ENCODE measurements around the gene NTRK2.

Gene NTRK2

DNA sequence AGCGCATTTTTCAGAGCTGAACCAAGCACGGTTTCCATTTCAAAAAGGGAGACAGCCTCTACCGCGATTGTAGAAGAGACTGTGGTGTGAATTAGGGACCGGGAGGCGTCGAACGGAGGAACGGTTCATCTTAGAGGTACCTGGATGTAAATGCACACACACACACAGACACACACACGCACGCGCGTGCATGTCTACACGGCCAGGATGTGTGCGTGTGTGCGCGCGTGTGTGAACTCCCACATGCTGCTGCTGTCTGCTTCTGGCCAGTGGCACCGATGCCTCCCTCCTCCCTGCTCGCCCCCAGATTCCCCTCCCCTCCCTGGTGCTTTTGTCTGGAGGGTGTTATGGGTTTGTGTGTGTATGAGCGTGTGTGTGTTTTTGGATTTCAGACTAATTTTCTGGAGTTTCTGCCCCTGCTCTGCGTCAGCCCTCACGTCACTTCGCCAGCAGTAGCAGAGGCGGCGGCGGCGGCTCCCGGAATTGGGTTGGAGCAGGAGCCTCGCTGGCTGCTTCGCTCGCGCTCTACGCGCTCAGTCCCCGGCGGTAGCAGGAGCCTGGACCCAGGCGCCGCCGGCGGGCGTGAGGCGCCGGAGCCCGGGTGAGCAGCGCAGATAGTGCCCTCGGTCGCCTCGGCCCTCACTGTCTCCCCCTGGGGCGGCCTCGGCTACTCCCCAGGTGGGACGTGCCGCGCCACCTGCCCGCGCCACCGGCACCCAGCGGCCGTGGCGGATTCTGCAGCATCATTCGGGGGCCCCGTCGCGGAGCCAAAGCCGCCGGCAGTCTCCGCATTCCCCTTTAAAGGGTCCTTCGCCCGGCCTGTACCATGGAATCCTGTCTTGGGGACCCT, at the start of gene NTRK2:
Gene NTRK2, plus strand, starts transcription at position 442 of the 850 bp plus-strand sequence. CDS start 1,020 bp downstream, outside the sequence.
- peak; percentile 25 for DNase-seq

DNA sequence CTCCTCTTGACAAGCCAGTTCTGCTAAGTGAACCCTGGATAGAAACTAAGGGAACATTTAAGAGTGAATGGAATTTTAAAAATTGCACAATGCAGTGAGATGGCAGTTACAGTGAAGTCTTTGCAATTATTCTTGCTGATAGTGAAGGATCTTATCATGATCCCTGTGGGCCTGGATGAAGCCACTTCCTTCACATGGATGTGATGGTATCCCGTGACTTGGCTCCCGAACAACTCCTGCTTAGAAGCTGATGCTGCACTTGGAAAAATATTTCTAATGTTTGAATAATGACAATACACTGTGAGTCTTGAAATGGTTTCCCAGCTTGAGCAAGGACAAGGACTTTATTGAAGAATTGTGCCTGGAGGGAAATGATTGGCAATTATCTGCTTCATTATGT, 49.2 kb upstream of the NTRK2 start:
- no peak for DNase-seq

DNA sequence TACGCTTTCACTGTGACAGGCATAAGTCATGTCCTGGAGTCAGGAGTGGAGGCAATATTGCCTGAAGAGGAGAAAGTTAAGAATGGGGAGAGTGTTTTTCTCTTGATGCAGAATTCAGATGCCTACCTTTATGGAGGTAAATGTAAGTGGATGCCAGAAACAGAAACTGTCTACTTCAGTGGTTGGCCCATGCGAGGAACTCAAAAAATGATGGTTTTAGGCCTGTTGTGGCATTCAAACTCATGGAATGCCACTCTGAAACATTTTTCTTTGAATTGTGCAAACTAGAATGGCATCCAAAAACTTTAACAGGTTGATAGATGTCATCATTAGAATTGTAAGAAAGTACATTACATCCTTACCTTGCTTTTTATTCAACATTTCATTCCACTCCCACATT, 47.7 kb upstream of the NTRK2 start:
- DNase-seq = no peak

DNA sequence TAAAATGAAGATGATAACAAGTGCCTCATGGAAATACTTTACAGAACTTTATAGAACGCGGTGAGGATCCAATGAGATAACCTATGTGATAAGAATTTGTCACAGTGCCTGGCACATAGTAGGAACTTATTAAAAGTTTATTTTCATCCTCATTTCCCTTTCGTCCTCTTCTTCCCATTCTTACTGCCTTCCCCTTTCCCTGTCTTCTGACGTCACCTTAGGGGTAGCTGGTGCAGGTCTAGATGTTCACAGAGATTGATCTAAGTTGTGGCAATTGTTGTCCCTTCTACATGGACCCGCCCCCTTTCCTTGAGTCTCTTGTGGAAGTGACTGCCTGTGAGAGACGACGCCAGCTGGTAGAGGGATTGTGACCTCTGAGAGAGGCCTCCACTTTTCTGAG, 46.5 kb upstream of the NTRK2 start:
- no peak for DNase-seq

DNA sequence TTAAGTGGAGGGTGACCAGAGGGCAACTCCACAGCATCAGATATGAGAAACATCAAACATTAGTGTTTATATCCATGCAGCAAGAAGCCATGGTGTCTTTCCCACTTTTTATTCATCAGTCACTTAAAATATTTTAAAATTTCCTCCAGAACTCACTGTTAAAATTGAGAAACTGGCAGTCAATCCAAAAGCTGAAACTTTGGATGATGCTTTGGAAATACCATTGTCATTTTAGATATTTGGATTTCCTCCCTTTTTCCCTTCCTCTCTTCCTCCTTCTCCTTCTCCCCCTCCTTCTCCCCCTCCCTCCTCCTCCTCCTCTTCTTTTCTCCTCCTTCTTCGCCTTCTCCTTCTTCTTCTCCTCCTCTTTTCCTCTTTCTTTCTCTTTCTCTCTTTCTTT, 33.1 kb upstream of the NTRK2 start:
- no peak for DNase-seq

DNA sequence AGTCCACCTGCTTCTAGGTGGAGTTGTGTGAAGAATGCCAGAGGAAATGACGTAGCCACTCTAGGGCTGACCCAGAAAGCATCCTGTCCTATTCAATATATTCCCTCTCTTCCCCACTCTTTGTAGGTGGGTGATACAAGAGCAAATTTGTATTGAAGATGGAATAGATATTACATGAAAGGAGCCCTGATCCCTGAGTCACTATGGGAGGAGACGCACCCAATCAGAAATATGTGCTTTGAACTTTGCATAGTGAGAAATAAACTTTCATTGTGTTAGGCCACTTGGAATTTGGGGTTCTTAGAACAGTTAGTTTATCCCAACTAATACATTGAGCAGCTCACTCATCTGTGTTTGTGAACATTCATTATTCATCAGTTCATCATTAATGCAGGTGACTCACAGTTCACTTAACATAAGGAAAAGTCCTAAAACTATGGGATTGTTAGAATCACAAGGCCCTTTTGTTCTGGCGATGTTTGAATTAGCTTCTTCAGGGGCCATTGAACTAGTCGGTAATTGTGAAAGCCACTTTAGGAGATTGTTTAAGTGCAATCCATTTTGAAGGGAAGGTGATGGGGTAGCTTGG, 26.9 kb upstream of the NTRK2 start:
- no peak for DNase-seq

DNA sequence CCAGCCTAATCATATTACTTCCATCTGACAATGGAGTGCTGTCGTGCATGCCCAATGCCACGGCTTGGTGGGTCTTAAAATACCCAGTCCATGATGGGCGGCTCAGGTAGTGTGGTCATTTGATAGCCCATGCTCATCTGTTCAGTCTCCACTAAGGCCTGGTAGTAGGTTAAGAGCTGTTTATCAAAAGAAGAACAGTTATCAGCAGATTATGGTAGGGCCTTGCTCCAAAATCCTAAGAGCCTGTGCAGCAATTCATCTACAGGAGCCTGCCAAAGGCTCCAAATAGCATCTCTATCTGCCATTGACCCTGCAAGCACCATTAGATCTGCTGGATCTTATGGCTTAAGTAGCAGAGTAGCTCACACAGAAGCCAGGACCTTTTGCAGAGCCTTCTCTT, 21.8 kb upstream of the NTRK2 start:
- no peak for DNase-seq

DNA sequence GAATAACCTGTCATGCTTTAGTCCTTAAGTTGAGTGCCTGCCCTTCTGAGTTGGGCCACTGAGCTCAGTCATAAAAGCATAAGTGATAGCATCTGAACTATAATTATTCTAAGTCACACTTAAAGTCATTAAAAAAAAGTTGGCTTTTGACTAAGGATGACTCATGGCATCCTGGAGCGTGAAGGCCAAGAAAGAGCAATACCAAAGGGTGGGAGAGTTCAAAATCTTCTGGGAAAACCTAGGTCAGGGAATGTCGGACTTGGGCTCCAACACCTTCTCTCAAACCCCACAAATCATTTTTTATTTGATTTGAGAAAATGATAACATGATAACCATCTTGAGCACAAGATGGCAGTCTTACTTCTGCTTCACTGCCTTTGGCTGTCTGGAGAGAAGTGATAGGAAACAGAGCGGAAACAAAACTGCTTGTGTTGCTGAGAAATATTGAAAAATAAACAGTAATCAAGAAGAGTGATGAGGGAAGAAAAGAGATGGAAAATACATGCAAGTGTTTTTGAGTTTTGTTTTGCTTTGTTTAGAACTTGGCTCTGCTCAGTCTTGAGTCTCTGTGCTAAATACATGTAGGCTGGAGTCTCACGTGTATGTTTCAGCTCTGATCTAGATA, 16.9 kb upstream of the NTRK2 start:
- peak; percentile 2 for DNase-seq

DNA sequence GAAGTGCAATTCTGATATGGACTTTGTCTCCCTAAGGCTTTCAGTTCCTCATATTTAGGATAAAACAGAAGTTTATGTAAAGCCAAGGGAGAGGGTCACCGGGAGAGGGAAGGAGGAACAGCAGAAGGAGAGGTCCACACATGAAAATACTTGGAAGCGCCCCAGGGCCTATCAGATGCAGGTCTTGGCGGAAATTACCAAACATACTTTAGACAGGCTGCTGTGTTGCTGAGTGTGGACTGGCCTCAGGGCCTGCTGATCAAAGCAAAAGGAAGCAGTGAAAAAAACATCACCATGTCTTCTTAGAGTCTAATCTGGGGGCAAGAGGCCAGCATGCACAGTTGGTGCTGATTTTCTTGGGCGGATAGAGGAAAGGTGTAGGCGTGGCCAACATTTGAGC, 14.1 kb upstream of the NTRK2 start:
- DNase-seq = no peak

DNA sequence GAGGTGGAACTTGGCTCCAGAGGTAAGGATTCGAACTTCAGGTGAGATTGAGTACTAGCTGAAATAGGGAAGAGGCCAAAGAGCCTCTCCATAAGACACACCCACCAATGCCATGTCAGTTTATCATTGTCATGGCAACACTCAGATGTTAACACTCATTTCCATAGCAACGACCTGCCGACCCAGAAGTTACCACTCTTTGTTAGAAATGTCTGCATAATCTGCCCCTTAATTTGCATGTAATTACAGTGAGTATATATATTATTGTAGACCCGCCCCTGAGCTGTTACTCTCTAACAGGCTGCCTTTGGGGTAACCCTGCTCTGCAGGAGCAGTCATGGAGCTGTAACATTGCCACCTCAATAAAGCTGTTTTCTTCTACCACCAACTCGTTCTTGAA, 10.2 kb upstream of the NTRK2 start:
- no peak for DNase-seq

DNA sequence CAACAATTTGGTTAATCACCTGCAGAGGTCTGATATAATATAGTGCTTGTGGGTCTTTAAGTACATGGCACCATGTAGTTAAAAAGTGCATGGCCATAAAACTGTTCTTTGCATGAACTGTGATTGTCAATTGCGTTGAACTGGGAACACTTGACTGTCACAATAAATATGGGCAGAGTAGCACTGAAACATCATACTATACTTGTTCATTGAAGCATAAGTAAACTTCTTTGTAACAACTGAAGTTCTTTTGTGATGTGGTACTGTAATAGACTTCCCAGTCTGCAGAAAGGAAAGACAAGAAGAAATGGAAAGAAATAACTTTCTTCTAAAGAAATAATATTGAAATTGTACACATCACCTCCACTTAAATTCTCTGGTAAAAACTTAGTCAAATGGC, 9.8 kb upstream of the NTRK2 start:
- no peak for DNase-seq

DNA sequence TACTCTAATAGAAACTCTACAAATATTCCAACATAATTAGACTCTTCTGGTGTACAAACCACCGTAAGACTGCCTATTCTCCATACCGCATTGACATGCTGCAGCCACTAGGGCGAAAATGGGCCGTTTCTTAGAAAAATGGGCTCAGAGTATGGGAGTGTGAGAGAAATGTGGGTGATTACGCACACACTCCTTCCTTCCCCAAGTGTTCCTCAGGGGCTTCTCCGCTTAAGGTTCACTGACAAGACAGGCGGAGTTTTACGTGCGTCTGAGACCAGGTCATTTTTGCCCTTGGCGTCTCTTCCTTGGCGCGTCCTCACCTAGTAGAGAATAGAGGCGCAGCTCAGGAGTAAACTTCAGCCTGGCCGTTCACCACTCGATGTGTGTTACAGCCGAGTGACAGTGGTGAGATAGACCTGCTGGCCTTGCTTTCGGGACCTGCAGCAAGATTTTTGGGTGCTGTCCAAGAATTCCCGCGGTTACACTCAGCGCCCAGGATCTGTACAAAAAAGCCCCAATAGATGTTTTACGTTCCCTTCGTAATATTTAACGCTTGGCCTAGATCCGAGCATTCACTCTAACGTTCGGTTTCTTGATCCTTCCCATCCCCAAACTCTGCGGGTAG, 1.8 kb upstream of the NTRK2 start:
- DNase-seq = peak; percentile 27

DNA sequence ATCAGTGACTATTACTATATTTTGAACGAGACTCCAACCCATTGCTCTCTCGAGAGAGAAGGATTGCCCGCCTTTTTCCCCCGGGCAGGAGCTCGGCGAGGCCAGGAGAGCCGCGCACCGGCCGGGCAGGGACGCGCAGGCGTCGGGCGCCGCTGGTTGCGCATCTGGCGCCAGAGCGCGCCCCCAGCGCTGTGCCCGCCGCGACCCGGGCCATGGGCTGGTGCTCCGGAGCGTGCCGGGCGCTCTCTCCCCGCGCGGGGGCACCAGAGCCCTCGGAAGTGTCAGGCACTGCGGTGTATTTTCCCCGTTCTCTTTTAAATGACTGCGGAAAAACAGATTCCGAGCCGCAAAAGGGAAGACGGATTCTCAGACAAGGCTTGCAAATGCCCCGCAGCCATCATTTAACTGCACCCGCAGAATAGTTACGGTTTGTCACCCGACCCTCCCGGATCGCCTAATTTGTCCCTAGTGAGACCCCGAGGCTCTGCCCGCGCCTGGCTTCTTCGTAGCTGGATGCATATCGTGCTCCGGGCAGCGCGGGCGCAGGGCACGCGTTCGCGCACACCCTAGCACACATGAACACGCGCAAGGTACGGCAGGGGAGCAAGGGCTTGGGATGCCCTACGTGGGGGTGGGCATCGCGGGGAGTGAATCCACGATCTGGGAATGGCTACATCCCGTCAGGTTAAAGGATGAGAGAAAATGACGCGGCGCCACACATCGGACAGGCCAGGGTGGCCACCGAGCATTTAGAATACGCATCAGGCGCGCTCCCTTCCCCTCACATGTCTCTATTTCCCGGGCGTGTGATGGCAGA, 1.1 kb upstream of the NTRK2 start:
- peak; percentile 74 for DNase-seq

DNA sequence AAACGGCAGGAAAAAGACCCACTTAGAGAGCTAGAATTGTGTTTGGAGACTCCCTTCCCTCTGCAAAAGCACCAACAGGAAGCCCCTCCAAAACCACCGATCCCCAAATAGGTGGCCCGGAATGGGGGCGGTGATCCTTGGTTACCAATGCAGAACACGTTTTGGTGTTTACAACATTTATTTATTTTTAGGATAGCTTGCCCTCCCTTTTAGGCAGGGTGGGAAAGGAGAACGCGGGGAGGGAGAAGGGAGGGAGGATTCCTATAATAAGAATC, 579 bp upstream of the NTRK2 start:
- DNase-seq = no peak

DNA sequence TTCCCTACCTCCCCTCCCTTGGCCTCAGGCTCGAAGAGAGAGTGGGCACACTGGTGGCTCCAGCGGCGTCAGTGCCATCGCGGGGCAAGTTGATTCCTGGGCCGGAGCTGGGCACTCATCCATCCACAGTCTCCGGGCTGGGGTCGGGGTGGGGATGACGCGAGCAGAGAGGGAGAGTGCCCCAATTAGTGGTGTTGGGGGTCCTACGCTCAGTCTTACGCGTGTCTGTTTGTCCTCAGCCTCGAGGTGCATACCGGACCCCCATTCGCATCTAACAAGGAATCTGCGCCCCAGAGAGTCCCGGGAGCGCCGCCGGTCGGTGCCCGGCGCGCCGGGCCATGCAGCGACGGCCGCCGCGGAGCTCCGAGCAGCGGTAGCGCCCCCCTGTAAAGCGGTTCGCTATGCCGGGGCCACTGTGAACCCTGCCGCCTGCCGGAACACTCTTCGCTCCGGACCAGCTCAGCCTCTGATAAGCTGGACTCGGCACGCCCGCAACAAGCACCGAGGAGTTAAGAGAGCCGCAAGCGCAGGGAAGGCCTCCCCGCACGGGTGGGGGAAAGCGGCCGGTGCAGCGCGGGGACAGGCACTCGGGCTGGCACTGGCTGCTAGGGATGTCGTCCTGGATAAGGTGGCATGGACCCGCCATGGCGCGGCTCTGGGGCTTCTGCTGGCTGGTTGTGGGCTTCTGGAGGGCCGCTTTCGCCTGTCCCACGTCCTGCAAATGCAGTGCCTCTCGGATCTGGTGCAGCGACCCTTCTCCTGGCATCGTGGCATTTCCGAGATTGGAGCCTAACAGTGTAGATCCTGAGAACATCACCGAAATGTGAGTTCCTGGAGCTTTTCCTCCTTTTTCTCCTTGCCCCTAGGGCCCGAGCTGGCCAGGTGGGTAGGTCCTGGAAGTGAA, 861 bp downstream of the NTRK2 start:
- no peak for DNase-seq

DNA sequence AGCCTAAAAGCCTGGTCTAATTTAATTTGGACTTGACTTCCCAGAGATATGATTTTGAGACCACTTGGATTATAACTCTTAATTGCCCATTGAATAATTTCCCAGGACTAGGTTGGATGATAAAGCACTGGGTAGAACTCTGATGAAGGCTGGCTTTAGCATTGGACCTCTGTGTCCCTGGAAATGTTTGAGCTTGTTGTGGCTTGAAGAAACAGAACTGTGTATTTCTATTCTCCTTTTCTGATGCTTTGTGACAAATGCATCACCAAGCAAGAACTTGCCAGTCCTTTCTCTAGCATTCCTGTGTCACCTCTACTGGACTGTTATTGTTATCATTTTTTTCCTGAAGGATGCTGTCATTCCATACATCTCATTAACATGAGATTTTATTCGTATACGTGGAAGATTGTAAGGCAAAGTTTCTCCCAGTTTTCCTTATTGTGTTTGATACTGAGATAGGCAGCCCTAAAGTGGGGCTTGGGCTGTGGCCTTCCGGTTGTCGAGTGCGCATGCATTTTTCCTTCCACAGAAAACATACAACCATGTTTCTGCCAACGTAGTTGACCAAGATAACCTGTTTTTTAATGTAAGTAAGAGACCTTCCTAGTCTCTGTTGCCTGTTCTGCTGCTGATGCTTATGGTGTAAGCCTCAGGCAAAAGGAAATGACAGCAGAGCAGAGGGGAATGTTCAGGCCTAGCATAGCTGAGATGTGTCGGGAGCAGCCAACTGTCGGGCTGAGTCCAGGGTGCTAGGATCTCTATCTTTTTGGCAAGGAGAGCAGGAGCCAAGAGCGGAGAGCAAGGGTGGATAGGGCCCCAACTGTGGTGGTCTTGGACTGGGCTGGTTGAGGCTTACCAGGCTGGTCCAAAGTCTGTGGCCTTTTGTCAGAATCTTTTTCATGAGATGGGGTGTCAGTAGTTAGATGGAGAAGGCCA, 2.3 kb downstream of the NTRK2 start:
- no peak for DNase-seq

DNA sequence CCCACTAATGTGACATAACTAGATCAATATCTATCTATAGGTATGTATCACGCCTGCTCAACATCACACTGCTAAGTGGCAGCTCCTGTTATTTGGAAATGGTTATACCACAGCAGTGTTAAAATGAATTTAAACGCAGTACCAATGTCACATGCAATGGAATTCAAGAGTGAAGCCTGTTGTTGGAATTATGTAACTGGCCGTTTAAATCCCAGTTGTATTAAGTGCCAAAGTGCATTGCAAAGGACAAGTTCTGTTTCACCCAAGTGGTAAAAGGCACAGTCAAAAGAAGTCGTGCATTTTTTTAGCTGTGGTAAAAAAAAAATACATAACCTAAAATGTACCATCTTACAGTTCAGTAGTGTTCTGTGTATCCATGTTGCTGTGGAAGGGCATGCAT, 4.3 kb downstream of the NTRK2 start:
- no peak for DNase-seq

DNA sequence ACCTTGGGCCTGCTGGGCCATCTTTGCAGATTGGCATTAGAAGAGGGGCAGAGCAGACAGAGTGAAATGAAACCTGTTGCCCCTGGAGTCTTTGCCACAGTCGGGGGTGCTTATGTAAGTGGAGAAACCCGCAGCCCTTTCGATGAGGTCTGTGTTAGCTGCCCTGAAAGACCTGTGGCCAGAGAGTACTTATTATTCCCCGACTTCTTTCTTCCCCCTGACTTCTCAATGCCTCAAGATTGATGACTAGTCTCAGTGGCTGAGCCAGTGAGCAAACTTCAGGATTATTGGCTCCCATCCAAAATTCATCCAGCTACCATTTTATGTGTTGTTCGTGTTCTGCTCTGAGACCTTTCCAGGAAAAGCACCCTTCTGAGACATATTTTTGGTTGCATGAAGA, 7.6 kb downstream of the NTRK2 start:
- peak; percentile 8 for DNase-seq

DNA sequence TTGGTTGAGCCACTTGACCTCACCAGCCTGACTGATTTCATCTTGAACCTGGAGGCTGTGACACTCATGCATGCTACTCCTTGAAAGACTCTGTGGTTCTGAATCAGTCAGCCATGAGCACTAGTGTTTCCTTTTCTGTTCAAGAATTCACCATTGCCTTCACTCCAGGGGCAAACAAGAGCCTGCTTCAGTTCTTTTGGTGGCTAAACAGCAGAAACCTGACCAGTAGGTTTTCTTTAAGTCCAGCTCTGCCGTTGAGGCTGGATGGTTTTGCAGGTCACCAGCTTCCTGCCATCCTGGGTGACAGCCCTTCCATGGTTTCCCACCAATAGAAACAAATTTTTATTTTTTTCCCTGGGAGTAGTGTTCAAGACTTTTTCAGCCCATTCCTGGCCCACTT, 10.0 kb downstream of the NTRK2 start:
- no peak for DNase-seq

DNA sequence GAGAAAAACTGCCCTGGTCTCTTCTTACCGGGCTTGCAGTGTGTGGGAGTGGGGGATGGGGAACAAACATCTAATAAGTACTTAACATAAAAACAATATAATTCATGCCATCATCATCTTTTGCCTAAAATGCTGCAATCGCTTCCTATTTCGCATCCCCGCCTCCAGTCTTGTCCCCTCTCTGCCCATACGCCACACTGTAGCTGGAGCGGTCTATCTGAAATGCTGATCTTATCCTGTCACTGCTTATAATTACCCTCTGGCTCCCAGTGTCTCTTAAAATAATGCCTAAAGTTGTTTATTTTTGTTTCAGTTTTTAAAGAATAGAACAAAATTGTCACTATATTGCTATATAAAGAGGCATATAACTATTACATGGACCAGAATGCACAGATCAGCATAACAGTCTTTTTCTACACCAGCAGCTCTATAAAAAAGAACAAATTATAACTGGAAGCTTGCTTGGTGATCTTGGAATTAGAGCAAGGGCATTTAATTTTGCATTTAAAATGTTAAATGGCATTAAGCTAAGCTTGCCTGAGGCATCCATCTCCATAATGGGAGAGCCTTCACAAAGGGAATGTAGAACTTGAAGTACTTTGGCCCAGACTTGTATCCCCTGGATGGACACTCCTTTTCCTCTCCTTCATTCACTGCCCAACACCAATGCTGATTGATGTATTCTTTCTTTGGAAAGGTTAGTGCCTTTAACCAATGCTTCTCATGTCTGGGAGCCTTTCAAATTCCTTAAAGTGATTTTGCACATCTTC, 12.2 kb downstream of the NTRK2 start:
- no peak for DNase-seq

Measured in NCI-H2227 treated with DMSO at 0.1 percent for 48 hours (cell line).